H1 (cell line): ENCODE results near the gene OSM. TPM values are rescaled to one million over a fixed set of nuclear protein-coding genes. Genes with fewer than 3 reads are reported as not detected.

Source experiments
- CTCF ChIA-PET: fragments of 300-600 bp; sonication (Branson Sonifier 250); formaldehyde crosslinking; loops from one replicate; lab custom pipeline; 2021; ENCODE audit not compliant: partially characterized antibody; lab: Charles Lee
- POLR2A ChIA-PET: fragments of 300-600 bp; sonication (Branson Sonifier 250); formaldehyde crosslinking; loops from one replicate; lab custom pipeline; 2021; ENCODE audit warnings: inconsistent platforms; ENCODE audit not compliant: partially characterized antibody; lab: Charles Lee
- DNase-seq, 2 experiments: peaks; one replicate each; pipeline versions ENCODE4 v3.0.0 to v3.0.0-alpha.2; 2010 to 2022; ENCODE audit warnings: low spot score in 2 of 2, low read depth in 1 of 2, mixed read lengths in 1 of 2
- FAIRE-seq: peaks from 2 replicates; lab custom pipeline; 2011; peaks lifted over from hg19 to GRCh38; lab: Jason Lieb, UNC
- H2AFZ ChIP-seq: 2 replicates; pipeline ENCODE4 v1.8.1; 2012; ENCODE audit warnings: low read length, inconsistent platforms
- H2AK5ac ChIP-seq: 2 replicates; pipeline ENCODE4 v1.6.1; 2013; ENCODE audit warnings: low read depth, low read length
- H2BK120ac ChIP-seq: replicated peaks from 2 replicates; pipeline ENCODE3; 2013; ENCODE audit warnings: low read depth, low read length, inconsistent platforms
- H2BK12ac ChIP-seq: 2 replicates; pipeline ENCODE4 v1.6.1; 2013; ENCODE audit warnings: low read depth, low read length
- H2BK15ac ChIP-seq: 2 replicates; pipeline ENCODE4 v1.6.1; 2013; ENCODE audit warnings: low read length
- H2BK20ac ChIP-seq: 2 replicates; pipeline ENCODE4 v1.6.1; 2013; ENCODE audit warnings: low read length
- H2BK5ac ChIP-seq: 2 replicates; pipeline ENCODE4 v1.6.1; 2013; ENCODE audit warnings: low read depth, low read length
- H3K14ac ChIP-seq: 2 replicates; pipeline ENCODE4 v1.6.1; 2013; ENCODE audit warnings: inconsistent platforms; ENCODE audit not compliant: insufficient read length
- H3K18ac ChIP-seq: 2 replicates; pipeline ENCODE4 v1.6.1; 2013; ENCODE audit warnings: low read length; ENCODE audit errors: extremely low read depth
- H3K23ac ChIP-seq: 2 replicates; pipeline ENCODE4 v1.6.1; 2013; ENCODE audit warnings: inconsistent platforms; ENCODE audit not compliant: insufficient read length
- H3K23me2 ChIP-seq: 2 replicates; pipeline ENCODE4 v1.6.1; 2013; ENCODE audit warnings: low read depth, low read length
- H3K27ac ChIP-seq: 2 replicates; pipeline ENCODE4 v1.6.1; 2011; ENCODE audit warnings: low read depth, low read length, inconsistent platforms
- H3K27me3 ChIP-seq, 4 experiments: replicated peaks in 1 of 4; 1 replicate in 1 of 4; 2 replicates in 3 of 4; pipeline versions ENCODE4 v1.6.1 to v1.8.1; 2011 to 2013; ENCODE audit warnings: low read length in 3 of 4, mild to moderate bottlenecking in 3 of 4, inconsistent platforms in 2 of 4, mixed read lengths in 2 of 4, moderate library complexity in 1 of 4; ENCODE audit not compliant: control insufficient read depth in 3 of 4, insufficient read depth in 3 of 4; ENCODE audit errors: extremely low read depth in 1 of 4
- H3K36me3 ChIP-seq, 4 experiments: 2 replicates each; pipeline versions ENCODE4 v1.6.1 to v1.8.1; 2011 to 2013; ENCODE audit warnings: mild to moderate bottlenecking in 4 of 4, low read length in 3 of 4, moderate library complexity in 2 of 4, control low read depth in 1 of 4, inconsistent platforms in 1 of 4; ENCODE audit not compliant: insufficient read depth in 4 of 4, control insufficient read depth in 2 of 4
- H3K4ac ChIP-seq: replicated peaks from 2 replicates; pipeline ENCODE3; 2013; ENCODE audit warnings: low read length, low read depth, mixed read lengths, inconsistent platforms; ENCODE audit not compliant: insufficient read length
- H3K4me1 ChIP-seq, 4 experiments: replicated peaks in 1 of 4; 1 replicate in 1 of 4; 2 replicates in 3 of 4; pipeline versions ENCODE4 v1.6.1 to v1.8.1; 2011 to 2013; ENCODE audit warnings: low read length in 3 of 4, inconsistent platforms in 2 of 4, mixed read lengths in 1 of 4; ENCODE audit not compliant: insufficient read depth in 4 of 4, control insufficient read depth in 3 of 4
- H3K4me2 ChIP-seq, 2 experiments: 2 replicates each; pipeline versions ENCODE4 v1.6.1 to v1.8.1; 2011 to 2013; ENCODE audit warnings: low read depth in 2 of 2, low read length in 2 of 2, control low read depth in 1 of 2, inconsistent platforms in 1 of 2, mild to moderate bottlenecking in 1 of 2; ENCODE audit not compliant: insufficient read depth in 1 of 2
- H3K4me3 ChIP-seq, 4 experiments: fragments of 200-600, 300-600 bp in 1 of 4; sonication (generic), shearing (Covaris generic), sonication (Bioruptor Twin) in 1 of 4; 2 replicates each; pipeline versions ENCODE4 v1.5.1 to v1.8.1; 2011 to 2016; ENCODE audit warnings: low read length in 4 of 4, low read depth in 3 of 4, control low read depth in 2 of 4, inconsistent platforms in 2 of 4, mild to moderate bottlenecking in 2 of 4, mixed read lengths in 1 of 4, moderate library complexity in 1 of 4; ENCODE audit not compliant: insufficient read depth in 2 of 4; ENCODE audit errors: extremely low read depth in 1 of 4
- H3K56ac ChIP-seq: replicated peaks from 2 replicates; pipeline ENCODE3; 2013; ENCODE audit warnings: low read depth, mild to moderate bottlenecking, mixed read lengths, low read length, inconsistent platforms; ENCODE audit not compliant: insufficient read length
- H3K79me1 ChIP-seq: 2 replicates; pipeline ENCODE4 v1.6.1; 2013; ENCODE audit warnings: low read depth, low read length, control low read depth
- H3K79me2 ChIP-seq, 2 experiments: 2 replicates each; pipeline versions ENCODE4 v1.6.1 to v1.8.1; 2012 to 2013; ENCODE audit warnings: low read length in 2 of 2, mild to moderate bottlenecking in 2 of 2, inconsistent platforms in 1 of 2; ENCODE audit not compliant: insufficient read depth in 2 of 2, control insufficient read depth in 1 of 2
- H3K9ac ChIP-seq, 4 experiments: replicated peaks in 1 of 4; 1 replicate in 1 of 4; 2 replicates in 3 of 4; pipeline versions ENCODE4 v1.6.1 to v1.8.1; 2011 to 2013; ENCODE audit warnings: low read depth in 3 of 4, low read length in 3 of 4, control low read depth in 2 of 4, mild to moderate bottlenecking in 2 of 4, moderate library complexity in 2 of 4, inconsistent platforms in 1 of 4; ENCODE audit errors: extremely low read depth in 1 of 4
- H3K9me3 ChIP-seq, 2 experiments: 2 replicates each; pipeline versions ENCODE4 v1.6.1 to v1.8.1; 2012 to 2013; ENCODE audit warnings: mild to moderate bottlenecking in 2 of 2, moderate library complexity in 2 of 2, control low read depth in 1 of 2, inconsistent platforms in 1 of 2, low read depth in 1 of 2, low read length in 1 of 2, mixed read lengths in 1 of 2; ENCODE audit not compliant: insufficient read depth in 2 of 2
- H4K20me1 ChIP-seq, 2 experiments: replicated peaks in 1 of 2; 2 replicates each; pipeline versions ENCODE3 to v1.8.1; 2011 to 2013; ENCODE audit warnings: inconsistent platforms in 2 of 2, low read length in 2 of 2, mild to moderate bottlenecking in 1 of 2; ENCODE audit not compliant: insufficient read depth in 2 of 2, control insufficient read depth in 1 of 2
- H4K5ac ChIP-seq: 2 replicates; pipeline ENCODE4 v1.6.1; 2013; ENCODE audit warnings: low read length, low read depth, mixed read lengths, inconsistent platforms; ENCODE audit not compliant: insufficient read length
- H4K8ac ChIP-seq: 2 replicates; pipeline ENCODE4 v1.8.0; 2013; ENCODE audit warnings: mild to moderate bottlenecking, moderate library complexity, low read length, inconsistent platforms; ENCODE audit not compliant: insufficient read depth; ENCODE audit errors: extremely low read depth
- H4K91ac ChIP-seq: replicated peaks from 2 replicates; pipeline ENCODE3; 2013; ENCODE audit warnings: low read length, mixed read lengths, inconsistent platforms; ENCODE audit not compliant: insufficient read length
- NANOG ChIP-seq: IDR thresholded peaks from 2 replicates; pipeline ENCODE4 v1.6.1; 2011; ENCODE audit warnings: low read length, low read depth, mild to moderate bottlenecking, inconsistent platforms; ENCODE audit not compliant: insufficient read depth, poor library complexity, severe bottlenecking
- TEAD4 ChIP-seq: IDR thresholded peaks from 2 replicates; pipeline ENCODE4 v1.6.1; 2012; ENCODE audit warnings: low read depth, low read length, inconsistent platforms, mixed read lengths
- WGBS, 2 experiments: shearing (Covaris generic) in 1 of 2; methylation state at CpG; one replicate each; pipeline versions ENCODE4 v1.1.6 to v1.1.7; 2013 to 2015; ENCODE audit warnings: low lambda C conversion rate in 2 of 2, mixed read lengths in 2 of 2, inconsistent platforms in 1 of 2, low coverage in 1 of 2, missing lambda C conversion rate in 1 of 2; ENCODE audit not compliant: insufficient replicate concordance in 2 of 2, insufficient coverage in 1 of 2, insufficient read length in 1 of 2; ENCODE audit errors: extremely low coverage in 1 of 2, missing lambda C conversion rate in 1 of 2; 5-methylcytosine and 5-hydroxymethylcytosine counted together
- polyA plus RNA-seq, 7 experiments: library from polyadenylated mRNA; depleted of rRNA in 3 of 7; stranded (reverse) in 5 of 7; unstranded in 2 of 7; fragments of >200 nt in 5 of 7; fragments of 200-250 nt in 2 of 7; gene quantifications; 1 replicate in 5 of 7; 2 replicates in 1 of 7; 4 replicates in 1 of 7; pipeline versions ENCODE4 v1.2.1 to v1.2.3, GENCODE V29; 2011 to 2013; ENCODE audit warnings: missing spikeins in 2 of 7, mixed read lengths in 2 of 7
- total RNA-seq: library from RNA; stranded (reverse); fragmentation: NEBNext Ultra II Directional; extraction: Animal tissue kit (Norgen Biotek cat#: 25700); gene quantifications from 2 replicates; pipeline ENCODE4 v1.2.1, GENCODE V29; 2021
- TF ChIP-seq, protein P1 (sequence below): IDR thresholded peaks from 2 replicates; pipeline ENCODE4 v1.6.1; 2012; ENCODE audit warnings: inconsistent platforms
- TF ChIP-seq, protein P2 (sequence below): IDR thresholded peaks from 2 replicates; pipeline ENCODE4 v1.6.1; 2012; ENCODE audit warnings: inconsistent platforms

The OSM gene
- total and polyA plus RNA-seq, 2 of the 8 experiments (the other 6 are each of a cell fraction or from before 2014, with no cell fraction given): not detected

GRCh38 chr22:30240541-30241417 is 25.9 kb downstream of the OSM start:
- Histone ChIP-seq H2BK12ac (no peak overlapping the region), H3K27ac (no peak overlapping the region), H3K14ac (no peak overlapping the region), H2AFZ (no peak overlapping the region), H3K4me3 (no peak overlapping the region), H3K9ac (no peak overlapping the region), H2BK120ac (no peak overlapping the region), H3K79me2 (no peaks in the 10 kb centered on the region), H3K27me3 (no peaks in the 10 kb centered on the region), H3K4me1 (peaks cover 4 to 20% (median 14%) of the 10 kb centered on the region in 4 experiments)
- WGBS, 2 experiments: 95% methylated on average over 24 of the region's 24 CpGs; no CpG with 5 or more reads in 1 of the 2 experiments
- CTCF ChIA-PET: interaction anchor here (0.6 to 1.5 kb wide), 5 partner anchors 8 to 1412 kb away, joined by 3 to 5 read pairs (median 3); no protein-coding TSS in a partner anchor
- FAIRE-seq (no peak), DNase-seq (no peak)
- TF ChIP-seq, protein P1, sequence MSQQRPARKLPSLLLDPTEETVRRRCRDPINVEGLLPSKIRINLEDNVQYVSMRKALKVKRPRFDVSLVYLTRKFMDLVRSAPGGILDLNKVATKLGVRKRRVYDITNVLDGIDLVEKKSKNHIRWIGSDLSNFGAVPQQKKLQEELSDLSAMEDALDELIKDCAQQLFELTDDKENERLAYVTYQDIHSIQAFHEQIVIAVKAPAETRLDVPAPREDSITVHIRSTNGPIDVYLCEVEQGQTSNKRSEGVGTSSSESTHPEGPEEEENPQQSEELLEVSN: peak; percentile 84
- TF ChIP-seq TEAD4 (no peak), NANOG (no peak)
- TF ChIP-seq, protein P2, sequence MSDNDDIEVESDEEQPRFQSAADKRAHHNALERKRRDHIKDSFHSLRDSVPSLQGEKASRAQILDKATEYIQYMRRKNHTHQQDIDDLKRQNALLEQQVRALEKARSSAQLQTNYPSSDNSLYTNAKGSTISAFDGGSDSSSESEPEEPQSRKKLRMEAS: peak; percentile 20; the same call in 1 of the 2 replicates
- TF ChIP-seq, all 59 proteins: peak for 2
- Histone ChIP-seq H3K79me1 (peaks cover 4% of the 10 kb centered on the region), H2AK5ac (peak overlapping the region; percentile 82; the same call in 1 of the 2 replicates), H3K23me2 (peaks cover 3% of the 10 kb centered on the region; the same call in 1 of the 2 replicates), H3K23ac (no peak overlapping the region), H3K4me2 (no peak overlapping the region), H4K8ac (peak overlapping the region; percentile 1; the same call in 1 of the 2 replicates), H3K9me3 (no peaks in the 10 kb centered on the region), H3K18ac (no peak overlapping the region), H3K36me3 (0 out of 8 replicates have a peak, but pooled peaks cover 0 to 5% (median 0%) of the 10 kb centered on the region in 4 experiments), H2BK5ac (no peak overlapping the region), H4K91ac (no peak overlapping the region), H2BK20ac (no peak overlapping the region), H2BK15ac (no peak overlapping the region), H3K56ac (no peak overlapping the region), H4K20me1 (no peaks in the 10 kb centered on the region), H3K4ac (no peak overlapping the region), H4K5ac (no peak overlapping the region)
- POLR2A ChIA-PET: interaction anchor here (0.7 to 1.3 kb wide), 2 partner anchors 10 to 26 kb away, joined by 3 read pairs; no protein-coding TSS in a partner anchor
